ENCODE data around the gene UBQLNL. TPM values are rescaled to one million over a fixed set of nuclear protein-coding genes. Genes with fewer than 3 reads are reported as not detected.

UBQLNL gene
- total and polyA plus RNA-seq, 10 donors: 0.33 to 2.3 (median 0.96) TPM

GRCh38 chr11:5504403-5504921, 12.0 kb downstream of the UBQLNL start:
- Histone ChIP-seq H3K27ac (no peak overlapping the region), H3K9me3 (no peaks in the 10 kb centered on the region), H3K4me1 (no peaks in the 10 kb centered on the region), H3K4me3 (no peak overlapping the region), H3K27me3 (replicated peaks in 1 of 7) (peaks cover 0 to 7% (median 0%) of the 10 kb centered on the region in 7 donors), H3K36me3 (no peaks in the 10 kb centered on the region)
- intact Hi-C loops (cut with DNase I; ENCODE audit: low total_unique reads): no loop called here
- no peak for TF ChIP-seq POLR2AphosphoS5 (IDR thresholded peaks at IDR 0.05)
- no peak for TF ChIP-seq CTCF (IDR thresholded peaks at IDR 0.05 in 8 of 11, conservative IDR thresholded peaks at IDR 0.05 in 3 of 11)
- TF ChIP-seq POLR2A (IDR thresholded peaks at IDR 0.05): no peak
- no peak for DNase-seq
- 74 to 89% (median 78%) methylated on average over 2 of the region's 2 CpGs for WGBS, 5 donors

- Histone ChIP-seq H3K9me3 (no peaks in the 10 kb centered on the region), H3K27me3 (replicated peaks in 1 of 7) (no peaks in the 10 kb centered on the region), H3K27ac (no peak overlapping the region), H3K36me3 (no peaks in the 10 kb centered on the region), H3K4me1 (no peaks in the 10 kb centered on the region), H3K4me3 (no peak overlapping the region)
- DNase-seq: no peak
- 77 to 87% (median 81%) methylated on average over 6 of the region's 6 CpGs for WGBS, 5 donors
- no peak for TF ChIP-seq POLR2A (IDR thresholded peaks at IDR 0.05)
- no peak for TF ChIP-seq POLR2AphosphoS5 (IDR thresholded peaks at IDR 0.05)
- no peak for TF ChIP-seq CTCF (IDR thresholded peaks at IDR 0.05 in 8 of 11, conservative IDR thresholded peaks at IDR 0.05 in 3 of 11)
- intact Hi-C loops (cut with DNase I; ENCODE audit: low total_unique reads): no loop called here
These were observed 16.1 kb downstream of the UBQLNL start for GRCh38 chr11:5500393-5500801.

GRCh38 chr11:5499671-5500070, 16.8 kb downstream of the UBQLNL start:
- WGBS, 5 donors: 56 to 78% (median 72%) methylated on average over 2 of the region's 2 CpGs
- H3K4me1 ChIP-seq: no peaks in the 10 kb centered on the region
- TF ChIP-seq POLR2A (IDR thresholded peaks at IDR 0.05) (no peak), POLR2AphosphoS5 (IDR thresholded peaks at IDR 0.05) (no peak), CTCF (IDR thresholded peaks at IDR 0.05 in 8 of 11, conservative IDR thresholded peaks at IDR 0.05 in 3 of 11) (no peak)
- no peaks in the 10 kb centered on the region for H3K9me3 ChIP-seq
- no peaks in the 10 kb centered on the region for H3K27me3 ChIP-seq (replicated peaks in 1 of 7)
- no peak overlapping the region for H3K27ac ChIP-seq
- intact Hi-C loops (cut with DNase I; ENCODE audit: low total_unique reads): no loop called here
- H3K36me3 ChIP-seq: no peaks in the 10 kb centered on the region
- no peak for DNase-seq
- H3K4me3 ChIP-seq: no peak overlapping the region

GRCh38 chr11:5489576-5490357, 26.7 kb downstream of the UBQLNL start:
- DNase-seq: no peak
- H3K27me3 ChIP-seq (replicated peaks in 1 of 7): no peaks in the 10 kb centered on the region
- H3K4me1 ChIP-seq: no peaks in the 10 kb centered on the region
- H3K4me3 ChIP-seq: no peak overlapping the region
- WGBS, 5 donors: 51 to 55% (median 54%) methylated on average over 5 of the region's 5 CpGs
- no peaks in the 10 kb centered on the region for H3K36me3 ChIP-seq
- H3K27ac ChIP-seq: no peak overlapping the region
- TF ChIP-seq CTCF (IDR thresholded peaks at IDR 0.05 in 8 of 11, conservative IDR thresholded peaks at IDR 0.05 in 3 of 11) (no peak), POLR2A (IDR thresholded peaks at IDR 0.05) (no peak), POLR2AphosphoS5 (IDR thresholded peaks at IDR 0.05) (no peak)
- no peaks in the 10 kb centered on the region for H3K9me3 ChIP-seq
- intact Hi-C loops (cut with DNase I; ENCODE audit: low total_unique reads): no loop called here
